BJ (cell line): ENCODE data around the gene RETN. TPM values are rescaled to one million over a fixed set of nuclear protein-coding genes. Genes with fewer than 3 reads are reported as not detected.

Source experiments
- CTCF ChIA-PET: fragments of 350-600 bp; formaldehyde crosslinking; extraction: SDS; loops from one replicate; lab custom pipeline; 2021; ENCODE audit warnings: antibody characterized with exemption, inconsistent platforms; lab: Yijun Ruan, JAX
- POLR2A ChIA-PET: fragments of 300-600 bp; sonication (Branson Sonifier 250); formaldehyde crosslinking; extraction: SDS; loops from one replicate; lab custom pipeline; 2021; ENCODE audit warnings: antibody characterized with exemption; lab: Charles Lee
- DNase-seq: peaks from one replicate; pipeline ENCODE4 v3.0.0-alpha.2; 2011; ENCODE audit warnings: low read depth
- H3K27me3 ChIP-seq: 2 replicates; pipeline ENCODE4 v1.6.0; 2011; ENCODE audit warnings: low read length; ENCODE audit not compliant: control insufficient read depth, insufficient read depth
- H3K36me3 ChIP-seq: 2 replicates; pipeline ENCODE4 v1.5.1; 2011; ENCODE audit warnings: low read length; ENCODE audit not compliant: control insufficient read depth, insufficient read depth
- H3K4me3 ChIP-seq: 2 replicates; pipeline ENCODE4 v1.5.1; 2011; ENCODE audit warnings: low read depth, mild to moderate bottlenecking, control low read depth, low read length
- CTCF ChIP-seq: IDR thresholded peaks from 2 replicates; pipeline ENCODE4 v1.5.1; 2011; ENCODE audit warnings: low read depth, mild to moderate bottlenecking, control low read depth, inconsistent platforms, low read length, moderate library complexity; ENCODE audit not compliant: insufficient read depth
- polyA plus RNA-seq: library from polyadenylated mRNA; depleted of rRNA; stranded (reverse); fragments of >200 nt; gene quantifications from 2 replicates; pipeline ENCODE4 v1.2.3, GENCODE V29; 2011

RETN gene
- polyA plus RNA-seq, 1 experiment = not detected

- no peaks in the 10 kb centered on the region; the same call in 1 of the 2 replicates for H3K27me3 ChIP-seq
- ChIA-PET POLR2A (no interaction called here), CTCF (interaction anchor here (4.1 kb wide), 1 partner anchor 18 kb away, joined by 20 read pairs; the partner anchor contains the start of gene TRAPPC5)
- no peak for DNase-seq
- no peak overlapping the region for H3K4me3 ChIP-seq
- no peak for TF ChIP-seq CTCF
- H3K36me3 ChIP-seq = no peaks in the 10 kb centered on the region
Measured at GRCh38 chr19:7699003-7699402, 30.2 kb downstream of the RETN start.

GRCh38 chr19:7699417-7700401 lies 30.9 kb downstream of the RETN start:
- Histone ChIP-seq H3K36me3 (no peaks in the 10 kb centered on the region), H3K27me3 (no peaks in the 10 kb centered on the region; the same call in 1 of the 2 replicates), H3K4me3 (no peak overlapping the region)
- POLR2A ChIA-PET = no interaction called here
- DNase-seq = no peak
- CTCF ChIA-PET = interaction anchor here (0.9 to 4.1 kb wide), 2 partner anchors 18 to 19 kb away, joined by 3 to 20 read pairs; partner anchors contain the start of gene TRAPPC5
- no peak for TF ChIP-seq CTCF

- ChIA-PET POLR2A (no interaction called here), CTCF (interaction anchor here (0.7 kb wide), 1 partner anchor 20 kb away, joined by 3 read pairs; the partner anchor contains the start of gene TRAPPC5)
- Histone ChIP-seq H3K27me3 (no peaks in the 10 kb centered on the region; the same call in 1 of the 2 replicates), H3K36me3 (no peaks in the 10 kb centered on the region), H3K4me3 (no peak overlapping the region)
- no peak for TF ChIP-seq CTCF
- DNase-seq = no peak
Measured at GRCh38 chr19:7701049-7701653, 32.3 kb downstream of the RETN start.

- no peak for DNase-seq
- Histone ChIP-seq H3K36me3 (no peaks in the 10 kb centered on the region), H3K27me3 (no peaks in the 10 kb centered on the region), H3K4me3 (no peak within 1 kb of the TSS)
- ChIA-PET CTCF (interaction anchor here (0.7 kb wide), 1 partner anchor 21 kb away, joined by 3 read pairs; the partner anchor contains the start of gene TRAPPC5), POLR2A (no interaction called here)
- TF ChIP-seq CTCF = no peak
Measured at GRCh38 chr19:7701654-7702457, 33.0 kb downstream of the RETN start, which contains the start of gene FCER2. FCER2 (minus strand) TSS chr19:7702131; CDS start chr19:7699760, 2,371 bp downstream.
